Adrenal gland (tissue), 12 donors: ENCODE measurements around the gene TEKT3. TPM values are rescaled to one million over a fixed set of nuclear protein-coding genes. Genes with fewer than 3 reads are reported as not detected.

Experiments used
- DNase-seq, 7 donors: peaks; one replicate each; pipeline ENCODE4 v3.0.0-alpha.2; 2019 to 2020
- H3K27ac ChIP-seq, 5 donors: fragments of 200-600 bp; sonication (generic) in 4 of 5; 1 replicate in 3 of 5; 2 replicates in 2 of 5; pipeline versions ENCODE4 v1.5.1 to v1.8.0; 2016 to 2020; ENCODE audit warnings: mild to moderate bottlenecking in 1 of 5
- H3K27me3 ChIP-seq: fragments of 200-600 bp; 2 replicates; pipeline ENCODE4 v1.8.0; 2021
- H3K36me3 ChIP-seq, 2 donors: fragments of 200-600 bp; replicated peaks in 1 of 2; 1 replicate in 1 of 2; 2 replicates in 1 of 2; pipeline versions ENCODE4 v1.5.1 to v1.8.0; 2018 to 2022
- H3K4me1 ChIP-seq, 2 donors: fragments of 200-600 bp; replicated peaks in 1 of 2; 1 replicate in 1 of 2; 2 replicates in 1 of 2; pipeline versions ENCODE4 v1.5.1 to v1.8.0; 2018 to 2021
- H3K4me3 ChIP-seq, 4 donors: fragments of 200-600 bp; sonication (generic) in 3 of 4; one replicate each; pipeline ENCODE4 v1.5.1; 2016 to 2018
- H3K9me3 ChIP-seq, 3 donors: fragments of 200-600 bp; sonication (generic) in 1 of 3; replicated peaks in 1 of 3; 1 replicate in 2 of 3; 2 replicates in 1 of 3; pipeline versions ENCODE4 v1.5.1 to v1.8.0; 2016 to 2021
- POLR2A ChIP-seq, 2 donors: fragments of 450-650 bp; IDR thresholded peaks; one replicate each; pipeline ENCODE4 v1.6.1; 2017; ENCODE audit warnings: antibody characterized with exemption in 2 of 2, mild to moderate bottlenecking in 2 of 2, moderate library complexity in 1 of 2
- WGBS, 4 donors: extraction: QIAGEN DNeasy Blood & Tissue Kit in 2 of 4; methylation state at CpG; one replicate each; pipeline versions ENCODE4 v1.1.5 to v1.1.7; 2013 to 2017; 5-methylcytosine and 5-hydroxymethylcytosine counted together
- intact Hi-C, 2 donors: fragments of 100-400 bp; cut with DNase I; formaldehyde crosslinking; loops; one replicate each; pipeline versions ENCODE4 v1.14.1 to v1.15.0; 2022 to 2023
- polyA plus RNA-seq, 3 donors: library from polyadenylated mRNA; stranded (reverse); fragments of 200-250 nt in 2 of 3; fragments of 350-450 nt in 1 of 3; fragmentation: Illumina TruSeq in 1 of 3; extraction: RNeasy Lipid Tissue Mini Kit (QIAGEN cat#74804) in 1 of 3; gene quantifications; one replicate each; pipeline ENCODE4 v1.2.3, GENCODE V29; 2013 to 2014
- total RNA-seq, 9 donors: library from RNA; depleted of rRNA in 4 of 9; stranded (reverse); fragments of >200 nt in 4 of 9; fragments of 120-200 nt in 1 of 9; fragmentation: NEBNext Ultra II Directional in 1 of 9; extraction: Animal tissue kit (Norgen Biotek cat#: 25700) in 1 of 9; gene quantifications; one replicate each; pipeline versions ENCODE4 v1.1.0 to v1.2.4, GENCODE V29; 2013 to 2023
- TF ChIP-seq, protein P1 (sequence below), 6 experiments: fragments of 450-650 bp in 4 of 6; fragments of 200-600 bp in 2 of 6; sonication (generic) in 1 of 6; IDR thresholded peaks; 1 replicate in 5 of 6; 2 replicates in 1 of 6; pipeline versions ENCODE4 v1.5.1 to v1.8.0; 2016 to 2021; ENCODE audit warnings: antibody characterized with exemption in 6 of 6, mild to moderate bottlenecking in 2 of 6, moderate library complexity in 1 of 6
- donor health status: healthy with polysubstance abuse.
- donor health status: Bipolar disorder and iron deficiency.
- donor health status: DM: yes; HTN: yes; CAD: no.
- donor health status: DM: no; HTN: no; CAD: no.
- donor health status: DM: no; HTN: no; CAD: no.
- donor health status: DM: yes; HTN: yes; CAD: no.

TEKT3 gene
- total and polyA plus RNA-seq, 12 donors = 0.39 to 5.5 (median 1.2) TPM; not detected in 2

DNA sequence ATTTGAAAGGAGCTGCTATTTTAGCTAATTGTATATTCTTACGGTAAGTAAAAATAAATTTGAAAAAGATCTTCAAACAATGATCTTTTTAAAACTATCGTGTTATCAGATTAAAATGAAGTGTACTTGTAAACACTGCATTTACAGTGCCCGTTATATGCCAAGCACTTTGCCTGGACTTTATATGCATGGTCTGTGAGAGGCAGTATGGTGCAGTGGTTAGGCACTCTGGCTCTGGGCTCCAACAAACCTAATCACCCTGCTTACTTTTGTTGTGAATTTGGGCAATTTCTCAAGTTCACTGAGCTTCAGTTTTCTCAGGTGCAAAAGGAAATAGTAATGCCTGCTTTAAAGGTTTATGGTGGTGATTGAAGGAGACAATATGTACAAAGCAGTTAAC is 77.7 kb downstream of the TEKT3 start:
- H3K4me1 ChIP-seq = peaks cover 7 to 29% of the 10 kb centered on the region in 2 donors
- TF ChIP-seq, protein P1, sequence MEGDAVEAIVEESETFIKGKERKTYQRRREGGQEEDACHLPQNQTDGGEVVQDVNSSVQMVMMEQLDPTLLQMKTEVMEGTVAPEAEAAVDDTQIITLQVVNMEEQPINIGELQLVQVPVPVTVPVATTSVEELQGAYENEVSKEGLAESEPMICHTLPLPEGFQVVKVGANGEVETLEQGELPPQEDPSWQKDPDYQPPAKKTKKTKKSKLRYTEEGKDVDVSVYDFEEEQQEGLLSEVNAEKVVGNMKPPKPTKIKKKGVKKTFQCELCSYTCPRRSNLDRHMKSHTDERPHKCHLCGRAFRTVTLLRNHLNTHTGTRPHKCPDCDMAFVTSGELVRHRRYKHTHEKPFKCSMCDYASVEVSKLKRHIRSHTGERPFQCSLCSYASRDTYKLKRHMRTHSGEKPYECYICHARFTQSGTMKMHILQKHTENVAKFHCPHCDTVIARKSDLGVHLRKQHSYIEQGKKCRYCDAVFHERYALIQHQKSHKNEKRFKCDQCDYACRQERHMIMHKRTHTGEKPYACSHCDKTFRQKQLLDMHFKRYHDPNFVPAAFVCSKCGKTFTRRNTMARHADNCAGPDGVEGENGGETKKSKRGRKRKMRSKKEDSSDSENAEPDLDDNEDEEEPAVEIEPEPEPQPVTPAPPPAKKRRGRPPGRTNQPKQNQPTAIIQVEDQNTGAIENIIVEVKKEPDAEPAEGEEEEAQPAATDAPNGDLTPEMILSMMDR (IDR thresholded peaks at IDR 0.05) = no peak
- no peak for TF ChIP-seq POLR2A (IDR thresholded peaks at IDR 0.05)

DNA sequence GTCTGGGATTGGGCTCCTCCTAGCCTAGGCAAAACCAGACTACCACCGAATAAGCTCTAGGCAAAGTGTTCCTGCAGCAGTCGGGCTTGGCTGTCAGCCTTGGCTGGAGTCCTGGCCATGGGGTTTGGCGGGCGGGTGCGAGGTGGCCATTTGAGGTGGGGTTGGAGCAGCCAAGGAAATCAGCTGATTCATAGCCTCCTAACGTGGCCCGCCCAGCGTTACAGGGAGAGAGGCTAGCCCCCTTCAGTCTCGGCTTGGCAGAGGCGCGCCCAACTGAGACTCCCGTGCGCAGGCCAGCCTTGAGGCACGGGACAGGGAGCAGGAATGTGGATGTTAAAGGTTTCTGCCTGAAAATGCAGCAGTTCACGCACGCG is 78.2 kb downstream of the TEKT3 start:
- 2 to 11% (median 3%) methylated on average over 8 to 17 of the region's 17 CpGs for WGBS, 4 donors
- intact Hi-C loops = loop anchor here (5.0 kb wide), 1 partner anchor 239 kb away; no protein-coding TSS in a partner anchor
- Histone ChIP-seq H3K27me3 (no peaks in the 10 kb centered on the region), H3K27ac (peak overlapping the region; percentile 65 to 97 (median 89)), H3K9me3 (no peaks in the 10 kb centered on the region), H3K36me3 (peaks cover 0 to 3% of the 10 kb centered on the region in 2 donors), H3K4me3 (peak overlapping the region in 3 of 4 donors; percentile 7 to 72 (median 52)), H3K4me1 (peaks cover 7 to 29% of the 10 kb centered on the region in 2 donors)
- DNase-seq = peak; percentile 47 to 89 (median 83)
- peak in 1 of 2 donors; percentile 28 for TF ChIP-seq POLR2A (IDR thresholded peaks at IDR 0.05)
- TF ChIP-seq, protein P1 (IDR thresholded peaks at IDR 0.05) = no peak

More for the DNA sequence above, 77.7 kb downstream of the TEKT3 start:
- peak overlapping the region in 3 of 5 donors; percentile 89 to 97 (median 96) for H3K27ac ChIP-seq
- DNase-seq = no peak
- H3K36me3 ChIP-seq = no peaks in the 10 kb centered on the region
- no peaks in the 10 kb centered on the region for H3K9me3 ChIP-seq
- peak overlapping the region in 1 of 4 donors; percentile 72 for H3K4me3 ChIP-seq
- 49 to 53% (median 52%) methylated on average over 3 of the region's 3 CpGs for WGBS, 4 donors
- H3K27me3 ChIP-seq = no peaks in the 10 kb centered on the region
- intact Hi-C loops = loop anchor here (5.0 kb wide), 1 partner anchor 239 kb away; no protein-coding TSS in a partner anchor

DNA sequence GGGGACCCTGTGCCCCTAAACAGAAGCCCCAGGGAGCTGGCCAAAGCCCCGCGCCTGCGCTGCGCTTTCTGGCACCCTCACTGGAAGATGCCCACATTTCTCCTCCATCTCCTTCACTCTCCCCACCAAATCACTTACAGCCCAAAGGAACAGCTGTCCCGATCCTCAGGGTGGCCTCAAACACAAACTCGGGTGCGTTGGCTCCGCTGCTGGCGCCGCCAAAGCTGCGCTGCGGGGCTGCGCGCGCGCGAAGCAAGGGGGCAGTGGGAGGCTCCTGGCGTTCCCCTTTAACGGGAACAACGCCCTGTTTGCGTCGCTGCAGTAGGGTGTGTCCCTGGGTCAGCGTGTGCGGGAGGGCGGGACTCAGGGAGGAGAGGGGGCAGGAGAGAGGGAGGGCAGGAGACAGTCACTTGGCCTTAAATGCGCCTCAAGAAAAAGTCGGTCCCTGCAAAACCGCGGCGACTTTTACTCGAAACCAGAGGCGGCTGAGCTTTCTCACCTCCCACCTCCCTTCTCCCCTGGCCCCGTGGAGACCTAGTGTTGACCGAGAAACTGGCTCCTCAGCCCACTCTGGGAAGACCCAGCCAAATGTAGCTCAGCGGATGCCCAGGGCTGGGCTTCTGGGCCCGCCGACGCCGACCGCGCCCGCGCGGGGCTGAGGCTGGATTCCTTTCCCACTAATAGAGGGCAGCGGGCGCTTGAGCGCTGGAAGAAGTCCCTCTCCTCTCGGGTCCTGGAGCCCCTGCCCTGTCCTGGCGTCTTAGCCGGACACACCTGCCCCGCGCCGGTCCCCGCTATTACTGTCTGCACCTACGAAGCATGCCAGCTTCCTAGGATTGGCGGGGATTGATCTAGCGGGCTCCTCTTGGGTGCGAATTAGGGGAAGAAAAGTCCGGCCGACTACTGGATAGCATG is 78.8 kb downstream of the TEKT3 start:
- H3K9me3 ChIP-seq = no peaks in the 10 kb centered on the region
- H3K27me3 ChIP-seq = no peaks in the 10 kb centered on the region
- H3K36me3 ChIP-seq = peaks cover 0 to 10% of the 10 kb centered on the region in 2 donors
- WGBS, 4 donors = 2 to 7% (median 4%) methylated on average over 17 to 60 of the region's 60 CpGs
- peak; percentile 79 to 91 (median 86) for DNase-seq
- peak overlapping the region; percentile 65 to 97 (median 94) for H3K27ac ChIP-seq
- peak overlapping the region; percentile 27 to 72 (median 46) for H3K4me3 ChIP-seq
- H3K4me1 ChIP-seq = peaks cover 7 to 33% of the 10 kb centered on the region in 2 donors
- intact Hi-C loops = loop anchor here (5.0 kb wide), 1 partner anchor 240 kb away; no protein-coding TSS in a partner anchor
- TF ChIP-seq, protein P1 (IDR thresholded peaks at IDR 0.05) = peak in 1 of 6 experiments; percentile 14
- TF ChIP-seq POLR2A (IDR thresholded peaks at IDR 0.05) = peak; percentile 64 to 68

DNA sequence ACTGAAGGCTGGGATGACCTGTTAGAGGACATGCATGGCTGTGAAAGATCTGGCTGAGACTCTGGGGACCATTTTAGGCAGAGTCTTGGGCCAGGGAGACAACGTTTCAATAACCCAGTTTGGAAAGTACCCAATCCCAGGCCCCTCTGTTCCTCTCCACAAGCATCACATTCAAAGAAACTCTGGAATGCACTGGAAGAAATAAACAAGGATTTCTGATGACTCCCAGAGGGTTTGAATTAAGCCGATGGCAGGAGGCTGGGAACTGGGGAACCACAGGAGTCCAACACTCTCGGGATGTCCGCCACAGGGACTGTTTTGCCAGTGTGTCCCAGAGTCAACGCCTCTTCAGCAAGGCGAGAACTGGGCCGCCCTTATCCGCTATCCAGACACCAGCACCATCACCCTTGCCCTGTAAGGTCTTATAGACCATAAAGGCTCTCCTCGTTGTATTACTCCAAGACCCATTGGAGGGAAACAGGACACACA is 79.6 kb downstream of the TEKT3 start:
- Histone ChIP-seq H3K9me3 (no peaks in the 10 kb centered on the region), H3K27me3 (no peaks in the 10 kb centered on the region), H3K4me1 (peaks cover 12 to 40% of the 10 kb centered on the region in 2 donors), H3K4me3 (peak overlapping the region; percentile 27 to 72 (median 46)), H3K27ac (peak overlapping the region; percentile 49 to 97 (median 94)), H3K36me3 (peaks cover 0 to 16% of the 10 kb centered on the region in 2 donors)
- intact Hi-C loops = loop anchor here (5.0 kb wide), 1 partner anchor 240 kb away; no protein-coding TSS in a partner anchor
- WGBS, 4 donors = 25 to 37% (median 29%) methylated on average over 3 to 9 of the region's 9 CpGs
- TF ChIP-seq, protein P1 (IDR thresholded peaks at IDR 0.05) = no peak
- TF ChIP-seq POLR2A (IDR thresholded peaks at IDR 0.05) = no peak
- DNase-seq = peak in 1 of 7 donors; percentile 20
